PFSK-1 (cell line): ENCODE results near the gene NFKBIE.

Experiments used
- FOXP2 ChIP-seq: optimal IDR thresholded peaks from 2 replicates; pipeline ENCODE3; 2011; ENCODE audit warnings: borderline replicate concordance, control low read depth, inconsistent platforms; ENCODE audit not compliant: insufficient read depth; ENCODE audit errors: extremely low read length, extremely low read depth
- POLR2AphosphoS5 ChIP-seq: IDR thresholded peaks from 2 replicates; pipeline ENCODE4 v1.6.1; 2012; ENCODE audit warnings: low read depth, mild to moderate bottlenecking, control low read depth, low read length, moderate library complexity
- SIN3A ChIP-seq: IDR thresholded peaks from 2 replicates; pipeline ENCODE4 v1.6.1; 2012; ENCODE audit warnings: mild to moderate bottlenecking, low read length, moderate library complexity, borderline replicate concordance; ENCODE audit not compliant: insufficient read depth
- TAF1 ChIP-seq: IDR thresholded peaks from 2 replicates; pipeline ENCODE4 v1.6.1; 2012; ENCODE audit warnings: low read length, control low read depth, borderline replicate concordance; ENCODE audit not compliant: insufficient read depth
- TF ChIP-seq, protein P1 (sequence below), 2 experiments: IDR thresholded peaks; 2 replicates each; pipeline versions ENCODE4 v1.6.1 to v1.8.0; 2011 to 2012; ENCODE audit warnings: low read depth in 2 of 2, low read length in 2 of 2, control low read depth in 1 of 2, inconsistent platforms in 1 of 2, mild to moderate bottlenecking in 1 of 2, moderate library complexity in 1 of 2; ENCODE audit not compliant: insufficient read depth in 1 of 2

Gene NFKBIE

DNA sequence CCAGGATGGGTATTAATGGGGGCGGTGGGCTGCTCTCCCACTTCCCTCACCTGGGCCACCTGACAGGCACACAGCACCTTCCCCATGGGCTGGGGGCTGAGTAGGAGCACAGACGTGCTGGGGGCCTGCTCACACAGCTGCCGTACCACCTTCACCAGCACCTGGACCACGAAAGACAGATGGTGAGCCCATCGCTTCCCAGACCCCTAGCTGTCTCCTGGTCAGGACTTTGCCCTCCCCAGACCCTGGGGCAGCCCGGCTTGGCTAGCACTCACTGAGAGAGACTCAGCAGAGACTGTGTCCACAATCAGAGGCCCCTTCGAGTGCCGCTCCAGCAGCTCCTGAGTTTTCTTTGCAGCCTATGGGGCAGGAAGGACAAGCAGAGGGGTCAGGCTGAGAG, 35.8 kb upstream of the NFKBIE start:
- TF ChIP-seq SIN3A = no peak

DNA sequence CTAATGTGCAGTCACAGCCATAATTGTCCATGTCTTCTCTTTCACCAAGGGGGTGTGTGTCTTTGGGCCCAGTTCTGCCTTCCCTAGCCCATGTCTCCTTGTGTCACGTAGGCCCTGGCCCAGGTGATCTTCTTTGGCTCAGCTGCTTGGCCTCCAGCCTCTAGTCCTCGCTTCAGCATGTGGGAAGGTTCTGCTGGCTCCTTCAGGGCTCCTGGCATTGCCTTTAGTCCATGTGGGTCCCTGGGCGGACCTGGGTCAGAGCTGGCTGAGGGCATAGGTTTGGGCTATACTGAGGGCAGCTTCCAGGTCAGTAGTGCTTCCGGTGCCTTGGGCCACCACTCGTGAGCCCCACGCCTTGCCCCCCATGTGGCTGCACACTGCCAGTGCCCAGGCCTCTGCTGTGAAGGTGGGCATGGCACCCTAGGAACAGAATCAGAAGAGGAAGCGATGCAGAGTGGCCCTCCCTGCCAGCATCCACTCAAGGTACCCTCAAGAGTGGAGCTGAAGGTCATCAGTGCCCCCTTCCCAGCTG, 35.0 kb upstream of the NFKBIE start:
- TF ChIP-seq SIN3A = no peak
- no peak for TF ChIP-seq POLR2AphosphoS5
- TF ChIP-seq, protein P1, sequence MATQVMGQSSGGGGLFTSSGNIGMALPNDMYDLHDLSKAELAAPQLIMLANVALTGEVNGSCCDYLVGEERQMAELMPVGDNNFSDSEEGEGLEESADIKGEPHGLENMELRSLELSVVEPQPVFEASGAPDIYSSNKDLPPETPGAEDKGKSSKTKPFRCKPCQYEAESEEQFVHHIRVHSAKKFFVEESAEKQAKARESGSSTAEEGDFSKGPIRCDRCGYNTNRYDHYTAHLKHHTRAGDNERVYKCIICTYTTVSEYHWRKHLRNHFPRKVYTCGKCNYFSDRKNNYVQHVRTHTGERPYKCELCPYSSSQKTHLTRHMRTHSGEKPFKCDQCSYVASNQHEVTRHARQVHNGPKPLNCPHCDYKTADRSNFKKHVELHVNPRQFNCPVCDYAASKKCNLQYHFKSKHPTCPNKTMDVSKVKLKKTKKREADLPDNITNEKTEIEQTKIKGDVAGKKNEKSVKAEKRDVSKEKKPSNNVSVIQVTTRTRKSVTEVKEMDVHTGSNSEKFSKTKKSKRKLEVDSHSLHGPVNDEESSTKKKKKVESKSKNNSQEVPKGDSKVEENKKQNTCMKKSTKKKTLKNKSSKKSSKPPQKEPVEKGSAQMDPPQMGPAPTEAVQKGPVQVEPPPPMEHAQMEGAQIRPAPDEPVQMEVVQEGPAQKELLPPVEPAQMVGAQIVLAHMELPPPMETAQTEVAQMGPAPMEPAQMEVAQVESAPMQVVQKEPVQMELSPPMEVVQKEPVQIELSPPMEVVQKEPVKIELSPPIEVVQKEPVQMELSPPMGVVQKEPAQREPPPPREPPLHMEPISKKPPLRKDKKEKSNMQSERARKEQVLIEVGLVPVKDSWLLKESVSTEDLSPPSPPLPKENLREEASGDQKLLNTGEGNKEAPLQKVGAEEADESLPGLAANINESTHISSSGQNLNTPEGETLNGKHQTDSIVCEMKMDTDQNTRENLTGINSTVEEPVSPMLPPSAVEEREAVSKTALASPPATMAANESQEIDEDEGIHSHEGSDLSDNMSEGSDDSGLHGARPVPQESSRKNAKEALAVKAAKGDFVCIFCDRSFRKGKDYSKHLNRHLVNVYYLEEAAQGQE (IDR thresholded peaks at IDR 0.05; ENCODE audit: insufficient read depth in 1 of 2, low read depth in 2 of 2, low read length in 2 of 2) = no peak
- no peak for TF ChIP-seq FOXP2
- TF ChIP-seq TAF1 = no peak

DNA sequence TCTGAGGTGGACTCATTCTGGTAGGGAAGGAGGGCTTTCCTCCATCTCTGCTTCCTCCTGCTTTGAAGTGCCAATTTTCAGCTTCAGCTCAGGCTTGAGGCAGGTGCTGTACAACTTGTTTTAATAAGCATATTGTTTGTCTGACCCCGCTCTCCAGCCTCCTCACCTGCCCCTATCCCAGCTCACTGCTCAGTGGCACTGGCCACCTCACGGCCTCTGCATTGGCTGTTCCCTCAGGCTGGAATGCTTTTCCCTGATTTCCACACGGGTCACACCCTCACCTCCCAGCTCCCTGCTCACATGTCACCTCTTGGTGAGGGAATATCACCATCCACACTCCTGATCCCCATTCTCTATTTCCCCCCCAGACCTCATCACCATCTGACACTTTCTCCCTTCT, 33.5 kb upstream of the NFKBIE start:
- no peak for TF ChIP-seq SIN3A
- no peak for TF ChIP-seq TAF1
- TF ChIP-seq, protein P1 (IDR thresholded peaks at IDR 0.05; ENCODE audit: insufficient read depth in 1 of 2, low read depth in 2 of 2, low read length in 2 of 2) = no peak
- no peak for TF ChIP-seq FOXP2
- no peak; the same call in 1 of the 2 replicates for TF ChIP-seq POLR2AphosphoS5

DNA sequence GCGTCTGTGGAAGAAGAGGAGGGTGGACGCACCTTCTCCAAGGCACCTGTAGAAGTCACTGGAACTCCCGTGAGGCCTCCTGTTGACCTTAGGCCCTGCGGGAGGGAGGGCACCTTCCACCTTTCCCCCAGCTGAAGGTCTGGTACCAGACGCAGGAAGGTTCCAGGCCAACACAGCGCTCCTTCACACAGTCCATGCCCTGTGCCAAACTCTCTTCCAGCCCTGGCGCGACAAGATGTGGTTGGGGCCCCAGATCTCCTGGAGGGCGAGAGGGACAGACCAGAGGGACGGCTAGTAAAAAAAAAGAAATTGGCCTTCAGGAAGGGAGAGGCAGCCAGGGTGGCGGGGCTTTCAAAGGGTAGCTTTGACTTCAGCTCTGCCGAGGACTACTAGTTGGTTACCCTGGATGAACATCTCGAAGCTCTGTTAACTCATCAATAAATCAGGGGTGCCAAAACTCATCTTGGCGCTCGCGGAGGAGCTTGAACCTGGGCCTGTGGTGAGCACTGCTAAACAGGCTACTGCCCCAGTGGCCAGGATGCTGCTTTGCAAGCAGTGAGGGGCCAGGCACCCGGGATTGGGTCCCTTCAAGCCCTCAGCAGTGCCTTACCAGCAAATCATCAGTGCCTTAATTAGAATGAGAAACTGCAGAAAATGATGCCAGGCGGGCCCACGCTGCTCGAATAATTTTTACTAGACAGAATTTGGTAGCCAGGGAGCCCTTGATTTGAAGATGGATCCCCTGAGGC, 32.9 kb upstream of the NFKBIE start:
- TF ChIP-seq FOXP2 (no peak), TAF1 (no peak), POLR2AphosphoS5 (no peak; the same call in none of the 2 replicates), SIN3A (no peak)
- TF ChIP-seq, protein P1 (IDR thresholded peaks at IDR 0.05; ENCODE audit: insufficient read depth in 1 of 2, low read depth in 2 of 2, low read length in 2 of 2) = no peak

DNA sequence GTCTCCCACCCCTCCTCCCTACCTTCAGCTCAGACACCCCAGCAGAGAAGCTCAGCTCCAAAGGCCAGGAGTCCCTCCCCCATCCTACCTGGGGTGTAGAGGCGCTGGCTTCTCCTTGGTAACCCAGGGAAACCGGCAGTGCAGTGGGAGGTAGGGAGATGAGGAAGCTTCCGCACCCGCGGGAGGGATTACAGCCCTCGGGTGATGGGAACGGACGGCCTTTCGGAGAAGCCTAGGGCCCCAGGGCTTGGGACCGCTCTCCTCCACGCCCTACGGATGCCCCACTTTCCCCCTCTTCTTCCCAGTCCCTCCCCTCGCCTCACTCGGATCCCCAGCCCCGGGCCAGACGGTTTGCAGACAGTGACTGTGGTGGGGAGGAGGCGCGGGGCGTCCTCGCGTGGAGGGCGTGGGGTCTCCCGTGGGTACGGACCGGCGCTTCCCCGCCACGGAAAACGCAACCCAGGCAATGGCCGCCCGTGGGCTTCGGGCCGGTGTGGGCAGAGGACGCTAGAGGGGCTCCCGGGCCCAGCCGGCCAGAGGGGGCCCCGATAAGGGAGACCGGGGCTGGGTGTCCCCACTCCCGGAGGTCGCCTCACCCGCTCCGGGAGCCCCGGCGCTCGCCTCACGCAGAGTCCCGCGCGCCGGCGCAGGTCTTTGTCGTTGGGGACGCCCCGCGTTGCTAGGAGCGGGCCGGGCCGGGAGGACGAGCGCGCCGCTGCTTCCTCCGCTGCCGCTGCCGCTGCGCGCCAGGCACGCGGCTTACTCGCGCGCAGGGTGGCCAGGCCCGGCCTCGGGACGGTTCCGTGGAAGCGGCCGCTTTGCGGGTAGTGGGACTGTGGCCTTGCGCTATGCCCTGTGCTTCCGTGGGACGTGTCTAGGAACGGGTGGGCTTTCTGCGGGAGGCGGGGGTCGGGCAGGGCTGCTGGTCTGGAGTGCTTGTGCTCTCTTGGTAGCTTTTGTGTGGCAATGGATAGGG, 32.0 kb upstream of the NFKBIE start:
- no peak for TF ChIP-seq FOXP2
- TF ChIP-seq POLR2AphosphoS5 = no peak; the same call in none of the 2 replicates
- no peak for TF ChIP-seq TAF1
- no peak for TF ChIP-seq SIN3A
- TF ChIP-seq, protein P1 (IDR thresholded peaks at IDR 0.05; ENCODE audit: insufficient read depth in 1 of 2, low read depth in 2 of 2, low read length in 2 of 2) = no peak
